ENCODE results near the gene CHCHD6.
A peak's percentile ranks its signal among the peaks of the same experiment; 100 is the strongest.

The CHCHD6 gene

GRCh38 chr3:126937533-126937932 is 233.5 kb downstream of the CHCHD6 start:
- TF ChIP-seq TAF1 (IDR thresholded peaks at IDR 0.05; ENCODE audit: borderline replicate concordance, low read depth, low read length) (no peak), POLR2AphosphoS5 (IDR thresholded peaks at IDR 0.05; ENCODE audit: low read depth, low read length) (no peak), POLR2A (IDR thresholded peaks at IDR 0.05; ENCODE audit: low read depth, low read length) (no peak)
- FAIRE-seq (no peak), DNase-seq (ENCODE audit: insufficient read length) (no peak)

- FAIRE-seq = peak; percentile 36
- TF ChIP-seq POLR2A (IDR thresholded peaks at IDR 0.05; ENCODE audit: low read depth, low read length) (no peak), POLR2AphosphoS5 (IDR thresholded peaks at IDR 0.05; ENCODE audit: low read depth, low read length) (no peak), TAF1 (IDR thresholded peaks at IDR 0.05; ENCODE audit: borderline replicate concordance, low read depth, low read length) (no peak)
Measured at GRCh38 chr3:126937973-126938372, 233.9 kb downstream of the CHCHD6 start.

GRCh38 chr3:126938520-126939337 is 234.7 kb downstream of the CHCHD6 start:
- no peak for TF ChIP-seq POLR2A (IDR thresholded peaks at IDR 0.05; ENCODE audit: low read depth, low read length)
- no peak for TF ChIP-seq TAF1 (IDR thresholded peaks at IDR 0.05; ENCODE audit: borderline replicate concordance, low read depth, low read length)
- no peak for TF ChIP-seq POLR2AphosphoS5 (IDR thresholded peaks at IDR 0.05; ENCODE audit: low read depth, low read length)
- DNase-seq (ENCODE audit: insufficient read length) (no peak), FAIRE-seq (no peak)

More at GRCh38 chr3:126937973-126938372, 233.9 kb downstream of the CHCHD6 start:
- no peak for DNase-seq (ENCODE audit: insufficient read length)

- FAIRE-seq = no peak
Measured at GRCh38 chr3:126939338-126939718, 235.3 kb downstream of the CHCHD6 start.

GRCh38 chr3:126939733-126940132 is 235.7 kb downstream of the CHCHD6 start:
- TF ChIP-seq TAF1 (IDR thresholded peaks at IDR 0.05; ENCODE audit: borderline replicate concordance, low read depth, low read length) (no peak), POLR2A (IDR thresholded peaks at IDR 0.05; ENCODE audit: low read depth, low read length) (no peak), POLR2AphosphoS5 (IDR thresholded peaks at IDR 0.05; ENCODE audit: low read depth, low read length) (no peak)
- FAIRE-seq (no peak), DNase-seq (ENCODE audit: insufficient read length) (no peak)

More at GRCh38 chr3:126939338-126939718, 235.3 kb downstream of the CHCHD6 start:
- DNase-seq (ENCODE audit: insufficient read length) = no peak
- no peak for TF ChIP-seq TAF1 (IDR thresholded peaks at IDR 0.05; ENCODE audit: borderline replicate concordance, low read depth, low read length)
- TF ChIP-seq POLR2A (IDR thresholded peaks at IDR 0.05; ENCODE audit: low read depth, low read length) = no peak
- TF ChIP-seq POLR2AphosphoS5 (IDR thresholded peaks at IDR 0.05; ENCODE audit: low read depth, low read length) = no peak

GRCh38 chr3:126941721-126942270 is 237.8 kb downstream of the CHCHD6 start:
- FAIRE-seq (no peak), DNase-seq (ENCODE audit: insufficient read length) (no peak)
- TF ChIP-seq POLR2AphosphoS5 (IDR thresholded peaks at IDR 0.05; ENCODE audit: low read depth, low read length) (no peak), POLR2A (IDR thresholded peaks at IDR 0.05; ENCODE audit: low read depth, low read length) (no peak), TAF1 (IDR thresholded peaks at IDR 0.05; ENCODE audit: borderline replicate concordance, low read depth, low read length) (no peak)

- DNase-seq (ENCODE audit: insufficient read length) = no peak
- TF ChIP-seq POLR2AphosphoS5 (IDR thresholded peaks at IDR 0.05; ENCODE audit: low read depth, low read length) = no peak
- FAIRE-seq = peak; percentile 60
Measured at GRCh38 chr3:126944089-126944965, 240.3 kb downstream of the CHCHD6 start.

GRCh38 chr3:126945171-126945721 is 241.2 kb downstream of the CHCHD6 start:
- FAIRE-seq = no peak
- DNase-seq (ENCODE audit: insufficient read length) = no peak
- TF ChIP-seq POLR2AphosphoS5 (IDR thresholded peaks at IDR 0.05; ENCODE audit: low read depth, low read length) = no peak
- TF ChIP-seq TAF1 (IDR thresholded peaks at IDR 0.05; ENCODE audit: borderline replicate concordance, low read depth, low read length) = no peak
- TF ChIP-seq POLR2A (IDR thresholded peaks at IDR 0.05; ENCODE audit: low read depth, low read length) = no peak

- DNase-seq (ENCODE audit: insufficient read length) = no peak
- TF ChIP-seq POLR2AphosphoS5 (IDR thresholded peaks at IDR 0.05; ENCODE audit: low read depth, low read length) (no peak), TAF1 (IDR thresholded peaks at IDR 0.05; ENCODE audit: borderline replicate concordance, low read depth, low read length) (no peak), POLR2A (IDR thresholded peaks at IDR 0.05; ENCODE audit: low read depth, low read length) (no peak)
- FAIRE-seq = no peak
Measured at GRCh38 chr3:126945891-126946290, 241.9 kb downstream of the CHCHD6 start.

- FAIRE-seq (no peak), DNase-seq (ENCODE audit: insufficient read length) (no peak)
- TF ChIP-seq TAF1 (IDR thresholded peaks at IDR 0.05; ENCODE audit: borderline replicate concordance, low read depth, low read length) (no peak), POLR2AphosphoS5 (IDR thresholded peaks at IDR 0.05; ENCODE audit: low read depth, low read length) (no peak), POLR2A (IDR thresholded peaks at IDR 0.05; ENCODE audit: low read depth, low read length) (no peak)
Measured at GRCh38 chr3:126946405-126946804, 242.4 kb downstream of the CHCHD6 start.

GRCh38 chr3:126947429-126947828 is 243.4 kb downstream of the CHCHD6 start:
- DNase-seq (ENCODE audit: insufficient read length) (no peak), FAIRE-seq (no peak)
- no peak for TF ChIP-seq POLR2A (IDR thresholded peaks at IDR 0.05; ENCODE audit: low read depth, low read length)
- TF ChIP-seq TAF1 (IDR thresholded peaks at IDR 0.05; ENCODE audit: borderline replicate concordance, low read depth, low read length) = no peak
- no peak for TF ChIP-seq POLR2AphosphoS5 (IDR thresholded peaks at IDR 0.05; ENCODE audit: low read depth, low read length)

All from GM12892 (cell line).